Esophagus muscularis mucosa (tissue), 4 donors: Measurements from ENCODE around the gene ZMYND15. TPM values are rescaled to one million over a fixed set of nuclear protein-coding genes. Genes with fewer than 3 reads are reported as not detected.

ENCODE experiments used
- DNase-seq: peaks from one replicate; pipeline ENCODE4 v3.0.0-alpha.2; 2017; ENCODE audit errors: extremely low spot score
- H3K27ac ChIP-seq, 4 donors: fragments of 200-600 bp; sonication (generic); replicated peaks in 1 of 4; 1 replicate in 3 of 4; 2 replicates in 1 of 4; pipeline ENCODE4 v1.5.1; 2016 to 2019; ENCODE audit warnings: mild to moderate bottlenecking in 1 of 4
- H3K27me3 ChIP-seq, 4 donors: fragments of 200-600 bp; sonication (generic); one replicate each; pipeline versions ENCODE4 v1.5.1 to v1.6.0; 2016 to 2019
- H3K36me3 ChIP-seq, 4 donors: fragments of 200-600 bp; sonication (generic); one replicate each; pipeline ENCODE4 v1.5.1; 2016 to 2019
- H3K4me1 ChIP-seq, 4 donors: fragments of 200-600 bp; sonication (generic); one replicate each; pipeline ENCODE4 v1.5.1; 2016 to 2019
- H3K4me3 ChIP-seq, 4 donors: fragments of 200-600 bp; sonication (generic); 1 replicate in 2 of 4; 2 replicates in 2 of 4; pipeline ENCODE4 v1.5.1; 2016 to 2019; ENCODE audit warnings: mild to moderate bottlenecking in 4 of 4, moderate library complexity in 1 of 4
- H3K9me3 ChIP-seq, 4 donors: fragments of 200-600 bp; sonication (generic); 1 replicate in 3 of 4; 2 replicates in 1 of 4; pipeline ENCODE4 v1.5.1; 2016 to 2019
- CTCF ChIP-seq, 3 experiments: fragments of 200-600 bp in 2 of 3; fragments of 450-650 bp in 1 of 3; sonication (generic) in 2 of 3; IDR thresholded peaks; one replicate each; pipeline ENCODE4 v1.5.1; 2017 to 2019; ENCODE audit warnings: antibody characterized with exemption in 3 of 3, mild to moderate bottlenecking in 2 of 3, moderate library complexity in 1 of 3
- EP300 ChIP-seq: sonication (generic); formaldehyde crosslinking; IDR thresholded peaks from one replicate; pipeline ENCODE4 v1.6.1; 2017; ENCODE audit warnings: antibody characterized with exemption
- POLR2A ChIP-seq: fragments of 450-650 bp; IDR thresholded peaks from one replicate; pipeline ENCODE4 v1.6.1; 2017; ENCODE audit warnings: antibody characterized with exemption, moderate library complexity, mild to moderate bottlenecking, low read depth
- POLR2AphosphoS5 ChIP-seq, 2 donors: sonication (generic); formaldehyde crosslinking; IDR thresholded peaks; one replicate each; pipeline ENCODE4 v1.6.1; 2017; ENCODE audit warnings: antibody characterized with exemption in 2 of 2
- WGBS: methylation state at CpG from one replicate; pipeline ENCODE4 v1.1.5; 2018; 5-methylcytosine and 5-hydroxymethylcytosine counted together
- intact Hi-C: fragments of 100-400 bp; cut with DNase I; formaldehyde crosslinking; loops from one replicate; pipeline ENCODE4 v1.15.1; 2023
- total RNA-seq, 4 donors: library from RNA; depleted of rRNA; stranded (reverse); fragments of >200 nt; gene quantifications; one replicate each; pipeline versions ENCODE4 v1.1.0 to v1.2.1, GENCODE V29; 2016

Gene ZMYND15
- total RNA-seq, 4 donors from 2014 or later = 0.23 to 0.50 (median 0.42) TPM; not detected in 1

GRCh38 chr17:4768298-4768697 is 28.7 kb downstream of the ZMYND15 start:
- WGBS = 79% methylated on average over 6 of the region's 6 CpGs
- no peak overlapping the region for H3K27ac ChIP-seq

GRCh38 chr17:4769628-4770027 is 30.0 kb downstream of the ZMYND15 start:
- Histone ChIP-seq H3K9me3 (no peaks in the 10 kb centered on the region), H3K27me3 (peaks cover 0 to 26% (median 0%) of the 10 kb centered on the region in 4 donors), H3K27ac (no peak overlapping the region), H3K4me1 (no peaks in the 10 kb centered on the region), H3K36me3 (no peaks in the 10 kb centered on the region), H3K4me3 (no peak overlapping the region)
- no peak for DNase-seq
- 95% methylated on average over 2 of the region's 2 CpGs for WGBS
- TF ChIP-seq POLR2A = no peak
- TF ChIP-seq EP300 = no peak
- TF ChIP-seq CTCF (IDR thresholded peaks at IDR 0.05) = no peak
- no peak for TF ChIP-seq POLR2AphosphoS5 (IDR thresholded peaks at IDR 0.05)
- intact Hi-C loops = no loop called here

More at GRCh38 chr17:4768298-4768697, 28.7 kb downstream of the ZMYND15 start:
- intact Hi-C loops = no loop called here
- Histone ChIP-seq H3K9me3 (no peaks in the 10 kb centered on the region), H3K27me3 (peaks cover 0 to 22% (median 0%) of the 10 kb centered on the region in 4 donors), H3K4me1 (no peaks in the 10 kb centered on the region), H3K4me3 (no peak overlapping the region), H3K36me3 (no peaks in the 10 kb centered on the region)
- DNase-seq = no peak
- TF ChIP-seq POLR2AphosphoS5 (IDR thresholded peaks at IDR 0.05) (no peak), EP300 (no peak), POLR2A (no peak), CTCF (IDR thresholded peaks at IDR 0.05) (no peak)

- no peak within 1 kb of the TSS for H3K4me3 ChIP-seq
- H3K36me3 ChIP-seq = no peaks in the 10 kb centered on the region
- H3K27ac ChIP-seq = no peak within 1 kb of the TSS
- intact Hi-C loops = no loop called here
- no peak for DNase-seq
- no peak for TF ChIP-seq POLR2AphosphoS5 (IDR thresholded peaks at IDR 0.05)
- no peak for TF ChIP-seq EP300
- TF ChIP-seq POLR2A = no peak
- TF ChIP-seq CTCF (IDR thresholded peaks at IDR 0.05) = no peak
- H3K27me3 ChIP-seq = peaks cover 0 to 31% (median 0%) of the 10 kb centered on the region in 4 donors
- no peaks in the 10 kb centered on the region for H3K9me3 ChIP-seq
- WGBS = 67% methylated on average over 13 of the region's 13 CpGs
- H3K4me1 ChIP-seq = no peaks in the 10 kb centered on the region
These were observed 32.0 kb downstream of the ZMYND15 start, which contains the start of gene TM4SF5 for GRCh38 chr17:4771519-4772234. Gene TM4SF5 (plus strand): TSS chr17:4771886. CDS start chr17:4771923, 37 bp downstream.

- intact Hi-C loops = no loop called here
- DNase-seq = no peak
- Histone ChIP-seq H3K27me3 (peaks cover 0 to 31% (median 0%) of the 10 kb centered on the region in 4 donors), H3K9me3 (no peaks in the 10 kb centered on the region), H3K36me3 (no peaks in the 10 kb centered on the region), H3K4me1 (no peaks in the 10 kb centered on the region), H3K27ac (no peak overlapping the region), H3K4me3 (no peak overlapping the region)
- 82% methylated on average over 8 of the region's 10 CpGs for WGBS
- TF ChIP-seq CTCF (IDR thresholded peaks at IDR 0.05) (no peak), POLR2AphosphoS5 (IDR thresholded peaks at IDR 0.05) (no peak), POLR2A (no peak), EP300 (no peak)
These were observed 32.6 kb downstream of the ZMYND15 start for GRCh38 chr17:4772235-4772613.
